Sigmoid colon (tissue), 3 donors: ENCODE results near the gene MTAP.

Experiments
- CTCF ChIP-seq, 4 experiments: fragments of 450-650 bp in 3 of 4; fragments of 200-600 bp in 1 of 4; IDR thresholded peaks; one replicate each; pipeline ENCODE4 v1.5.1; 2016 to 2019; ENCODE audit warnings: antibody characterized with exemption in 4 of 4, mild to moderate bottlenecking in 3 of 4, moderate library complexity in 2 of 4
- POLR2A ChIP-seq, 2 donors: fragments of 450-650 bp; IDR thresholded peaks; one replicate each; pipeline ENCODE4 v1.6.1; 2016; ENCODE audit warnings: antibody characterized with exemption in 2 of 2, mild to moderate bottlenecking in 2 of 2, moderate library complexity in 2 of 2

GRCh38 chr9:21862871-21863270 lies 60.4 kb downstream of the MTAP start:
- TF ChIP-seq CTCF (IDR thresholded peaks at IDR 0.05) (no peak), POLR2A (IDR thresholded peaks at IDR 0.05) (no peak)
